MM.1S (cell line): ENCODE measurements around the gene TNIK.

Experiments used
- DNase-seq: peaks from one replicate; pipeline ENCODE4 v3.0.0-alpha.2; 2015
- H2AFZ ChIP-seq: fragments of 300-600 bp; sonication (generic); 2 replicates; pipeline ENCODE4 v1.6.0; 2016; ENCODE audit warnings: antibody characterized with exemption, low read length
- H3F3A ChIP-seq: fragments of 300-600 bp; sonication (generic); 2 replicates; pipeline ENCODE4 v1.6.1; 2016; ENCODE audit warnings: mild to moderate bottlenecking, antibody characterized with exemption, low read length, moderate library complexity, mixed read lengths; ENCODE audit not compliant: insufficient read depth
- H3K27ac ChIP-seq: fragments of 300-600 bp; sonication (generic); 2 replicates; pipeline ENCODE4 v1.5.1; 2016; ENCODE audit warnings: mild to moderate bottlenecking, low read length
- H3K27me3 ChIP-seq: fragments of 300-600 bp; sonication (generic); replicated peaks from 2 replicates; pipeline ENCODE4 v1.6.0; 2016; ENCODE audit warnings: low read length; ENCODE audit not compliant: insufficient read depth
- H3K36me3 ChIP-seq: fragments of 300-600 bp; sonication (generic); replicated peaks from 2 replicates; pipeline ENCODE4 v1.6.1; 2016; ENCODE audit warnings: mild to moderate bottlenecking, low read length, mixed read lengths; ENCODE audit not compliant: insufficient read depth
- H3K4me1 ChIP-seq: fragments of 300-600 bp; sonication (generic); 2 replicates; pipeline ENCODE4 v1.6.1; 2016; ENCODE audit warnings: low read length, mixed read lengths
- H3K4me2 ChIP-seq: fragments of 300-600 bp; sonication (generic); 2 replicates; pipeline ENCODE4 v1.6.0; 2016; ENCODE audit warnings: low read depth, low read length
- H3K4me3 ChIP-seq: fragments of 300-600 bp; sonication (generic); 2 replicates; pipeline ENCODE4 v1.5.1; 2016; ENCODE audit warnings: low read length, mixed read lengths
- H3K79me2 ChIP-seq: fragments of 300-600 bp; sonication (generic); 2 replicates; pipeline ENCODE4 v1.6.1; 2016; ENCODE audit warnings: mixed run types, low read length, mixed read lengths
- H3K9ac ChIP-seq: fragments of 300-600 bp; sonication (generic); 2 replicates; pipeline ENCODE4 v1.6.1; 2016; ENCODE audit warnings: low read length, mixed read lengths
- H3K9me2 ChIP-seq: fragments of 300-600 bp; sonication (generic); replicated peaks from 2 replicates; pipeline ENCODE4 v1.6.1; 2016; ENCODE audit warnings: mild to moderate bottlenecking, low read length, mixed read lengths; ENCODE audit not compliant: insufficient read depth
- H3K9me3 ChIP-seq: fragments of 300-600 bp; sonication (generic); replicated peaks from 2 replicates; pipeline ENCODE4 v1.6.1; 2016; ENCODE audit warnings: mild to moderate bottlenecking, low read length, mixed read lengths; ENCODE audit not compliant: insufficient read depth
- H4K20me1 ChIP-seq: fragments of 300-600 bp; sonication (generic); 2 replicates; pipeline ENCODE4 v1.6.1; 2016; ENCODE audit warnings: mild to moderate bottlenecking, low read length, moderate library complexity, mixed read lengths; ENCODE audit not compliant: insufficient read depth
- EZH2 ChIP-seq: fragments of 300-600 bp; sonication (generic); optimal IDR thresholded peaks from 2 replicates; pipeline ENCODE3; 2017; ENCODE audit warnings: low read depth, mild to moderate bottlenecking, antibody characterized with exemption, low read length, mixed read lengths
- EZH2phosphoT487 ChIP-seq: fragments of 300-600 bp; sonication (generic); IDR thresholded peaks from 2 replicates; pipeline ENCODE4 v1.6.1; 2018; ENCODE audit warnings: antibody characterized with exemption, low read length
- TF ChIP-seq, protein P1 (sequence below): fragments of 300-600 bp; sonication (generic); IDR thresholded peaks from 2 replicates; pipeline ENCODE4 v1.5.1; 2016; ENCODE audit warnings: antibody characterized with exemption, low read length, mixed read lengths

TNIK gene

DNA sequence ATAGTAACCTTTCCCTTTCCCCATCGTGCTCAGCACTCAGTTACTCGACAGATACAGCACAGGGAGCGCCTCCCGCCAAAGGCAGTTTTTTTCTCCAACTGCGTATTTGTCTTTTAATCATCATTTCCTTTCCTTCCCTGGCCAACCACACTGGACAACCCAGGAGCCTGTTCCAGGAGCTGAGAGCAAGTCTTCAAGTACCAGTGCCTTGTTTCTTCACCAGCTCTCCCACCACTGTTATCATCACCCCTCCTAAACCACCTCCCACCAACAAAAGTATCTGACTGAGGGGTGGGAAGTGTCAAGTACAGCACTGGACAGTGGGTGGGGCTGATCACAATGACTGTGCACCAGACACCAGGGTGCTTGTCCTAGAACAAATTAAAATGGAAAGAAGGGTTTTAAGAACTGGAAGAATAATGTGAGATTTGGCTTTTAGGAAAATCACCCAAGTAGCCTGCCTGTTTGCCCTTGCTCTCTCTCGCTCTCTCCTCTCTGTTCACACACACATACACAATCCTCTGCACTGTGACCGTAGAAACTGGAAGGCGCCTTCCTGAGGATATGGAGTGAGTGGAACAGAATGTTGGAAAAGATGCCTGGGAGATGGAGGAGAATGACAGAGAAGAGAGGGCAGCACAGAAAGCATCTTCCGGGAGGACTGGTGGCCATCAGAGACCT lies 126.3 kb downstream of the TNIK start:
- Histone ChIP-seq H3K36me3 (no peaks in the 10 kb centered on the region), H3K4me2 (no peak overlapping the region), H3K4me3 (no peak overlapping the region), H3K27me3 (no peaks in the 10 kb centered on the region), H3K4me1 (no peaks in the 10 kb centered on the region), H4K20me1 (no peaks in the 10 kb centered on the region), H2AFZ (no peak overlapping the region), H3K79me2 (no peaks in the 10 kb centered on the region), H3F3A (no peaks in the 10 kb centered on the region), H3K9ac (no peak overlapping the region), H3K9me3 (no peaks in the 10 kb centered on the region), H3K27ac (no peak overlapping the region), H3K9me2 (no peaks in the 10 kb centered on the region)
- no peak for DNase-seq
- TF ChIP-seq, protein P1, sequence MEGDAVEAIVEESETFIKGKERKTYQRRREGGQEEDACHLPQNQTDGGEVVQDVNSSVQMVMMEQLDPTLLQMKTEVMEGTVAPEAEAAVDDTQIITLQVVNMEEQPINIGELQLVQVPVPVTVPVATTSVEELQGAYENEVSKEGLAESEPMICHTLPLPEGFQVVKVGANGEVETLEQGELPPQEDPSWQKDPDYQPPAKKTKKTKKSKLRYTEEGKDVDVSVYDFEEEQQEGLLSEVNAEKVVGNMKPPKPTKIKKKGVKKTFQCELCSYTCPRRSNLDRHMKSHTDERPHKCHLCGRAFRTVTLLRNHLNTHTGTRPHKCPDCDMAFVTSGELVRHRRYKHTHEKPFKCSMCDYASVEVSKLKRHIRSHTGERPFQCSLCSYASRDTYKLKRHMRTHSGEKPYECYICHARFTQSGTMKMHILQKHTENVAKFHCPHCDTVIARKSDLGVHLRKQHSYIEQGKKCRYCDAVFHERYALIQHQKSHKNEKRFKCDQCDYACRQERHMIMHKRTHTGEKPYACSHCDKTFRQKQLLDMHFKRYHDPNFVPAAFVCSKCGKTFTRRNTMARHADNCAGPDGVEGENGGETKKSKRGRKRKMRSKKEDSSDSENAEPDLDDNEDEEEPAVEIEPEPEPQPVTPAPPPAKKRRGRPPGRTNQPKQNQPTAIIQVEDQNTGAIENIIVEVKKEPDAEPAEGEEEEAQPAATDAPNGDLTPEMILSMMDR: no peak
- no peak for TF ChIP-seq EZH2
- no peak for TF ChIP-seq EZH2phosphoT487

DNA sequence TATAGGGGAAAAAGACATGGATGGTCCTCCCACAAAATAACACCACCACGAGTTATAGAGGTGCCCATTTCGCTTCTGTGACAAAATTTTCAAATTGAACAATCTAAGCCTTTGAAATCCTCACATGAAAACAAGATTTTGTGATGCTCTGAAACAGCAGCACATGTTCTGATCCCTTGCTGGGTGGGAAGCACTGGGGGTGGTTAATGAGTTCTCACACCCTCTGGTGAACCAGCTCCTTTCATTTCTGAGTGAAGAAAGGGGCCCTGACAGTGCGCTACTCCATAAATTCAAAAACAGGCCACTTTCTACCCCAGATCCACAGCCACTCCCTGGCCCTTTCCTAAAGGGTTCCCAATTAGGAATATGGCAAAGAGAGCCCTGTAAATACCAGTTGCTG lies 129.3 kb downstream of the TNIK start:
- Histone ChIP-seq H3K27me3 (no peaks in the 10 kb centered on the region), H3K36me3 (no peaks in the 10 kb centered on the region), H3K27ac (no peak overlapping the region), H2AFZ (no peak overlapping the region), H3K9ac (no peak overlapping the region), H3K4me2 (no peak overlapping the region), H3F3A (no peaks in the 10 kb centered on the region), H3K9me2 (no peaks in the 10 kb centered on the region), H3K4me1 (no peaks in the 10 kb centered on the region), H4K20me1 (no peaks in the 10 kb centered on the region), H3K9me3 (no peaks in the 10 kb centered on the region), H3K4me3 (no peak overlapping the region), H3K79me2 (no peaks in the 10 kb centered on the region)
- TF ChIP-seq EZH2phosphoT487: no peak
- DNase-seq: no peak

DNA sequence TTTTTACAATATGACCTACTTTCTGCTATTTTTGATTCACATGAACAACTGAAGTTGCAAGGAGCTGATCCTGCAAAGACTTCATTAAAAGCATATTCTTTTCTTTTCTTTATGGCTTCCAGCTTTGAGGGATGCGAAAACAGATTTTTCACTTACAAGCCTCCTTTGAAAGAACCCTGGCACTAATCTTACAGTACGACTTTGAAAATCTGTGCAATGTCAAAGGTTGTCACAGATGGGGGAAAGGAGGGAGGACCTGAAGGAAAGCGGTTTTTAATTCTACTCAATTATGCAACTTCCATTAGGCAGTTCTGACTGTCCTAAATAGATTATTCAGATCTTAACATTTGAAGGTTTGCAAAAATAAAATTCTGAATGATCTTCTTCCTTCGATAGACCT lies 130.5 kb downstream of the TNIK start:
- Histone ChIP-seq H3K4me3 (no peak overlapping the region), H3K9me3 (no peaks in the 10 kb centered on the region), H3F3A (no peaks in the 10 kb centered on the region), H3K27me3 (no peaks in the 10 kb centered on the region), H2AFZ (no peak overlapping the region), H4K20me1 (no peaks in the 10 kb centered on the region), H3K4me1 (no peaks in the 10 kb centered on the region), H3K79me2 (no peaks in the 10 kb centered on the region), H3K36me3 (no peaks in the 10 kb centered on the region), H3K27ac (no peak overlapping the region), H3K4me2 (no peak overlapping the region), H3K9ac (no peak overlapping the region), H3K9me2 (no peaks in the 10 kb centered on the region)
- TF ChIP-seq, protein P1: no peak
- TF ChIP-seq EZH2phosphoT487: no peak
- TF ChIP-seq EZH2: no peak
- DNase-seq: no peak

DNA sequence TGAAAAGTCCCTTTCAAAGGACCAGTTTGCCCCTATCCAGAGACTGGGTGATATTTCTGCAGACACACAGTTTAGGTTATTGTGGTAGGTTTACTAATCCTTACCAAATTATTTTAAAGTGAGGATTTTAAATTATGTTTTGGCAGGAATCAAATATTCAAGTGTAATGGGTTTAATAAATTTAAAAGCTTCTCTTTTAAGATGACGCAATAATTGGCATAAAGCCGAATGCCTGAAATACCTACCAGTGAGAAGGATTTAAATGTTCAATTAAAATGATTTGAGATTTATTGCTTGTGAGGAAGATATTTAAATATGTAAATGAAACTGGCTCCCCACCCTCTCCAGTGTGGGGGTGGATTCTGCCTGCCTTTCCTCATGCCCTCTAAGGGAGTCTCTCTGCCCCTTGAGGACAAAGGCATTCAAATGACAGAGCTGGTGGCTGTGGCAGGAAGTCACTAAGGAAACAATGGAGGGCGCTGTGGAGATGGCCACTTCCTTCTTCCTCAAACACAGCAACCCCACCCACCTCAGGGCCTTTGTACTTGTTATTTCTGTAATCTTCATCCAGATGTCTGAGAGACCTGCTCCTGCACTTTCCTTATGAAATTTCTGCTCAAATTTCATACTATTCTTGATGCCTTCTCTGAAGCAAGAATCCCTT lies 131.7 kb downstream of the TNIK start:
- no peaks in the 10 kb centered on the region for H3K4me1 ChIP-seq
- no peaks in the 10 kb centered on the region for H3K9me2 ChIP-seq
- no peaks in the 10 kb centered on the region for H3K79me2 ChIP-seq
- H3K9me3 ChIP-seq: no peaks in the 10 kb centered on the region
- no peaks in the 10 kb centered on the region for H3K27me3 ChIP-seq
- no peak overlapping the region for H3K4me3 ChIP-seq
- no peak overlapping the region for H3K27ac ChIP-seq
- DNase-seq: no peak
- no peaks in the 10 kb centered on the region for H3F3A ChIP-seq
- no peak overlapping the region for H3K9ac ChIP-seq
- no peak overlapping the region for H2AFZ ChIP-seq
- no peak overlapping the region for H3K4me2 ChIP-seq
- H4K20me1 ChIP-seq: no peaks in the 10 kb centered on the region
- H3K36me3 ChIP-seq: no peaks in the 10 kb centered on the region
- TF ChIP-seq, protein P1: peak; percentile 6; the same call in 1 of the 2 replicates
- no peak for TF ChIP-seq EZH2phosphoT487
